Left lung (tissue), 10 donors: ENCODE measurements around the gene ZYX. TPM values are rescaled to one million over a fixed set of nuclear protein-coding genes. Genes with fewer than 3 reads are reported as not detected.
A peak's percentile ranks its signal among the peaks of the same experiment; 100 is the strongest.

Experiments used
- ATAC-seq: fragments of 200-7000 bp; cut with Tn5 transposase; one replicate; pipeline ENCODE4 v1.9.1; 2020; ENCODE audit warnings: moderate library complexity
- DNase-seq, 4 donors: peaks; one replicate each; pipeline ENCODE4 v3.0.0-alpha.2; 2013 to 2020
- H3K27ac ChIP-seq, 2 donors: fragments of 200-600 bp; sonication (generic) in 1 of 2; one replicate each; pipeline versions ENCODE4 v1.5.0 to v1.8.0; 2020 to 2021
- H3K27me3 ChIP-seq, 2 donors: fragments of 200-600 bp; sonication (generic) in 1 of 2; one replicate each; pipeline versions ENCODE4 v1.5.0 to v1.8.0; 2020 to 2021
- H3K36me3 ChIP-seq, 2 donors: fragments of 200-600 bp; sonication (generic) in 1 of 2; one replicate each; pipeline versions ENCODE4 v1.5.0 to v1.8.0; 2020 to 2021
- H3K4me1 ChIP-seq, 2 donors: fragments of 200-600 bp; one replicate each; pipeline ENCODE4 v1.8.0; 2021
- H3K4me3 ChIP-seq, 2 donors: fragments of 200-600 bp; sonication (generic) in 1 of 2; one replicate each; pipeline versions ENCODE4 v1.5.0 to v1.8.0; 2020 to 2021; ENCODE audit warnings: mild to moderate bottlenecking in 1 of 2
- H3K9me3 ChIP-seq, 2 donors: fragments of 200-600 bp; sonication (generic) in 1 of 2; one replicate each; pipeline versions ENCODE4 v1.5.0 to v1.8.0; 2020 to 2021
- CTCF ChIP-seq, 2 donors: fragments of 200-600 bp; sonication (generic) in 1 of 2; IDR thresholded peaks; one replicate each; pipeline versions ENCODE4 v1.5.0 to v1.8.0; 2021; ENCODE audit warnings: antibody characterized with exemption in 2 of 2
- intact Hi-C, 2 donors: fragments of 100-400 bp; cut with DNase I; formaldehyde crosslinking; loops; one replicate each; pipeline versions ENCODE4 v1.11.2 to v1.14.2; 2022
- polyA plus RNA-seq, 6 donors: library from polyadenylated mRNA; unstranded; fragments of 120-200 nt; gene quantifications; one replicate each; pipeline ENCODE4 v1.2.1, GENCODE V29; 2013; ENCODE audit not compliant: insufficient read length in 6 of 6
- total RNA-seq, 2 donors: library from RNA; stranded (reverse); fragmentation: NEBNext Ultra II Directional; extraction: Animal tissue kit (Norgen Biotek cat#: 25700); gene quantifications; one replicate each; pipeline ENCODE4 v1.2.1, GENCODE V29; 2021
- donor health status: DM: no; HTN: yes; CAD: no.
- donor health status: DM: no; HTN: no; CAD: no.

Gene ZYX
- total and polyA plus RNA-seq, 8 donors: 117 to 307 (median 182) TPM

GRCh38 chr7:143343596-143343995 is 37.5 kb upstream of the ZYX start:
- no peak for DNase-seq
- Histone ChIP-seq H3K4me3 (no peak overlapping the region), H3K9me3 (no peaks in the 10 kb centered on the region), H3K4me1 (peaks cover 0 to 4% of the 10 kb centered on the region in 2 donors), H3K27me3 (peaks cover 0 to 19% of the 10 kb centered on the region in 2 donors), H3K36me3 (no peaks in the 10 kb centered on the region), H3K27ac (no peak overlapping the region)
- TF ChIP-seq CTCF (IDR thresholded peaks at IDR 0.05): no peak
- no peak for ATAC-seq
- intact Hi-C loops: no loop called here

GRCh38 chr7:143345428-143345900 is 35.7 kb upstream of the ZYX start:
- peak in 1 of 2 donors; percentile 59 for TF ChIP-seq CTCF (IDR thresholded peaks at IDR 0.05)
- Histone ChIP-seq H3K27ac (no peak overlapping the region), H3K4me3 (peak overlapping the region in 1 of 2 donors; percentile 18), H3K27me3 (peaks cover 0 to 24% of the 10 kb centered on the region in 2 donors), H3K36me3 (no peaks in the 10 kb centered on the region), H3K9me3 (no peaks in the 10 kb centered on the region), H3K4me1 (peaks cover 0 to 4% of the 10 kb centered on the region in 2 donors)
- intact Hi-C loops: no loop called here
- peak in 3 of 4 donors; percentile 49 to 93 (median 55) for DNase-seq
- peak; percentile 94 for ATAC-seq

DNA sequence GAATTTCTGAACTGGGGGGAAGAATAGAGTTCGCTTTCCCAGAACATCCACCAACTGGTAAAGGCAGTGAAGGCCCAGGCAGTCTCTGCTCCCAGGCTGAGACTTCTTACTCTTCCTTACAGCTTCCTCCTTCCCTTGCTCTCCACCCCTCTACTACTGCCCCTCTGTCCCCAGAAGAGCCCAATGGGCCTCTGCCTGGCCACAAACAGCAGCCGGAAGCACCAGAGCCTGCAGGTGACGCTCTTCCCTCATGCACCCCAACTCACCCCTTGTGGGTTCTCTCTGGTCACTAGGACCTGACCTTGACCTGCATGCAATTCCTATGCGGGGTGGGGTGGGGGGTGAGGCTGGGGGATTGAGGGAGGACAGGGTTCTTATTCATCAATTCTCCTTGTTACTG is 35.1 kb upstream of the ZYX start:
- DNase-seq (no peak), ATAC-seq (no peak)
- peaks cover 0 to 24% of the 10 kb centered on the region in 2 donors for H3K27me3 ChIP-seq
- H3K4me1 ChIP-seq: peaks cover 0 to 4% of the 10 kb centered on the region in 2 donors
- intact Hi-C loops: no loop called here
- no peaks in the 10 kb centered on the region for H3K36me3 ChIP-seq
- TF ChIP-seq CTCF (IDR thresholded peaks at IDR 0.05): no peak
- no peak overlapping the region for H3K4me3 ChIP-seq
- H3K9me3 ChIP-seq: no peaks in the 10 kb centered on the region
- no peak overlapping the region for H3K27ac ChIP-seq

- peaks cover 0 to 4% of the 10 kb centered on the region in 2 donors for H3K4me1 ChIP-seq
- H3K27ac ChIP-seq: no peak overlapping the region
- TF ChIP-seq CTCF (IDR thresholded peaks at IDR 0.05): no peak
- ATAC-seq: no peak
- no peaks in the 10 kb centered on the region for H3K36me3 ChIP-seq
- DNase-seq: no peak
- no peaks in the 10 kb centered on the region for H3K9me3 ChIP-seq
- peaks cover 0 to 24% of the 10 kb centered on the region in 2 donors for H3K27me3 ChIP-seq
- intact Hi-C loops: no loop called here
- no peak overlapping the region for H3K4me3 ChIP-seq
These were observed 33.2 kb upstream of the ZYX start for GRCh38 chr7:143347950-143348349.

- no peaks in the 10 kb centered on the region for H3K4me1 ChIP-seq
- ATAC-seq: no peak
- intact Hi-C loops: no loop called here
- TF ChIP-seq CTCF (IDR thresholded peaks at IDR 0.05): no peak
- no peaks in the 10 kb centered on the region for H3K9me3 ChIP-seq
- H3K36me3 ChIP-seq: no peaks in the 10 kb centered on the region
- no peak for DNase-seq
- no peak overlapping the region for H3K27ac ChIP-seq
- H3K27me3 ChIP-seq: peaks cover 0 to 13% of the 10 kb centered on the region in 2 donors
- H3K4me3 ChIP-seq: no peak overlapping the region
These were observed 30.1 kb upstream of the ZYX start for GRCh38 chr7:143351060-143351459.
